NCI-H748 (cell line): ENCODE results near the gene PXDC1.
"Not testable (repeated sequence)": the region's sequence is repeated elsewhere in the genome, so short reads cannot be mapped to it uniquely, and the experiment has no call there.

ENCODE experiments used
- DNase-seq: peaks from one replicate; lab custom pipeline; 2025; ENCODE audit not compliant: unreplicated experiment; lab: John Stamatoyannopoulos, UW

Gene PXDC1

DNA sequence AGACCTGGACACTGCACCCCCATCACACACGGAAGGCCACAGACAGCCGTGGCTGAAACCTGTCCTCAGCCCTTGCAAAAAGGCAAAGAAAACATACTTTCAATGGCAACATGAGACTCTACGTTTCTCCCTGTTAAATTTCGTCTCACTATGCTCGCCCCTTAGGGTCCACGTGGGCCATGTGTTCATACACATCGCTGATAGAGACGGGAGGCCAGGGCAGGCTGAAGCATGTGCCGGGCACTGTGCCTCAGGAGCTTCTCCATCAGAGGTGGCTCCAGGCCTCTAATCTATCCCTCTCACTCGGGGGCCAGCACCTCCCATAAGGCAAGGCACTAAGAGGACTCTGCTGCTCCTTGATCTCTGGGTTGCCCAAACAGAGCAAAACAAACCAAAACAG lies 17.5 kb downstream of the PXDC1 start:
- DNase-seq: no peak

DNA sequence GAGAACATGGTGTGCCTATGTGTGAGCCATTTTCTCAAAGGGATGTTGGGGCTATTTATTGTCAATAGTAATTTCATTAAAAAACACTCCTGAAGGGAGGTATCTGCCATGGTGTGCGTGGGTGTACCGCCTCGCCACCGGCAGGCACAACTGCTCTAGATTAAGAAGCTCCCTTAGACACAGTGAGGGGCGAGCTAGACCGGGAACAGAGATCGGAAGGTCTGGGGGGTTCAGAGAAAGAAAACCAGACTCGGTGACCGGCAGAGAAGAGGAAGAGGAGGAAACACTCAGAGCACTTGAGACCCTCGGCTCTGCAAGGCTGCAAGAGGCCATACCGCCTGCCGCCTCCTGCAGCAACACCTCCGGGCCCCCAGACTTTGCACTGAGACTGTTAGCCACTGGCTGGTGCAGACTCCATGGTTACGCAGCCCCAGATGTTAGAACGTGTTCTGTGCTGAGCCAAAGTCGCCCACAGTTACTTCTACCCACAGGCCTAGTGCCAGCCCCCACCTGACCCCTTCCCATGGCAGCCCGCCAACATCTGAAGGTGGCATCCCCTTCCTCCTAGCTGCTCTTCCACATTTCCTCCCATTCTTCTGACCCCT lies 18.1 kb downstream of the PXDC1 start:
- DNase-seq: no peak

DNA sequence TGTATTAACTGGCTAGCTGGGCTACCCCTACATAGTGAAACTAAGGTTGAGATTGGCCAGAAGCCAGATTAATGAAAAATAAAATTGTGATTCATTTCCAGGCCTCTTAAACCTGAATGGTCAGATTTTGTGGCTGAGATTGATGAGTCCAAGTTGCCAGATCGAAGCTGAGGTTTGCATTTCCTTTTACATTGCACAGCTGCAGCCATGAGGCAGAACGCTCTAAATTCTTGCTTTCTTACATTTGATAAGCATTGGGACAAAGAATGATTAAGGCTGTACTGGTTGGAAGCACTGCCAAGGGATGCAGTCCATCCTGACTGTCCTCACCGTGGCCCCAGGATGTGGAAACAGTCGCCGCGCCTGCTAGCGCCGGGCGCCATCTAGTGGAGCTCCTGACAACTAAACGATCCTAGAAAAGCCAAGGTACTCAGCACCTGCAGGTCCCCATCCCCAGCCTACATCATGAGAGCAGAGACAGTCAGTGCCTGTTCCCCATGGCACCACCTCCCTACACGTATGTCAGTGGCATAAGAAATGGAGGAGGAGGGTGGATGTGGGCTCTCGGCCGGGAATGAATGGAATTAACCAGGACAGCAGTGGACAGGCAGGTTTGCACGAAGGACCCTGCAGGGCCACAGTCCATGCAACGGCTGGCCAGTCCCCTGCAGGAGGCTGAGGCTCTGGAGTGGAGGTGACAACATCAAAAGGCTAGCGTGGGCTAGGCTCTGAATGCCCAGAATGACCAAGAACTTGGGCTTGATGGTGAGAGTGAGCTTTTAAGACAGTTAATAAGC lies 19.0 kb downstream of the PXDC1 start:
- peak; percentile 90 for DNase-seq

DNA sequence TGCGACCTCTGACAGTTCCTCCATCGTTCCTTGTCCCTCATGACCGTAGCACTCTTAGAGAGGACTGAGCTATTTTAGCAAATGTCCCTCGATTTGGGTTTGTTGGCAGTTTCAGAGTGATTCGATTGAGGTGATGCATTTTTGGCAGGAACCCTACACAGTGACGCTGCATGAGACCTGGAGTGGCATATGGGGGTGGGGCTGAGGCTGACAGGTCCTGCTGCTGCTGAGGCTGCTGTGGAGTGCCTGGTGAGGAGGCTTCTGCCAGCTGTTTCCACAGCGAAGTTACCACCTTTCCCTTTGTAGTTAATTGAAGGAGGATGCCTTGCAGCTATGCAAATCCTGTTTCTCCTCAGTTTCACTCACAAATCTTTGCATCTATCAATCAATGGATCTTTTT lies 19.8 kb downstream of the PXDC1 start:
- DNase-seq: peak; percentile 70

DNA sequence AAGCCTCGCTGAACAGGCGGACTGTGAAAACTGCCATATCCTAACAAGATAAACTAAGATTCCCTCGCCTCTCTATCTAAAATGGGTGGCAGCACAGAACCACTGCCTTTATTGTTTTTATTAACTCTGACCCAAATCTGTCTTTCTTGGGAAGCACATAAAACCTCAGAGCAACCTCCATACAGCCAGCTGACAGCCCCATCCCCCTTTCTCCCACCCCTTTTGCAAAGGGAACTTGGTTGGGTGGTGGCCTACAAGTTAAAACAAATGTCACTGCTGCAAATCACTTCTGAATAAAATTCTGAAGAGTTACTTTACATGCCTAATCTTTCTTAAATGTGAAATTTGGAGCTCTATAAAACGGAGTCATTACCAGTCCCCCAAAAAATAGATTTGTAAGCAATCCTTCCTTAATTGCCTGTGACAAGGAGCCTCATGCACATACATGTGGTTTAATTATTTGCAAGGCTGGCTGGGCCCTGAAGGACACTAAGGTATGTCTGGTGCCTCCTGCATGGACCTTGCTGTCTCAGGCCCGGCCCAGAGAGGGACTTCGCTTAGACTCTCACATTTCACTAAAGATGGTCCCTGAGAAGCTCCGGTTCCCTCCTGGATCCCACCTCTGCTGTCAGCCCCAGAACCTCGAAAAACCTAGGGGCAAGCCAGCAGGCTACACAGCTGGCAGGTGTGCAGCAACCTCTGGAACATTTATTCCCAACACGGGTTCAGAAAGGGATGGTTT lies 21.7 kb downstream of the PXDC1 start:
- no peak for DNase-seq

DNA sequence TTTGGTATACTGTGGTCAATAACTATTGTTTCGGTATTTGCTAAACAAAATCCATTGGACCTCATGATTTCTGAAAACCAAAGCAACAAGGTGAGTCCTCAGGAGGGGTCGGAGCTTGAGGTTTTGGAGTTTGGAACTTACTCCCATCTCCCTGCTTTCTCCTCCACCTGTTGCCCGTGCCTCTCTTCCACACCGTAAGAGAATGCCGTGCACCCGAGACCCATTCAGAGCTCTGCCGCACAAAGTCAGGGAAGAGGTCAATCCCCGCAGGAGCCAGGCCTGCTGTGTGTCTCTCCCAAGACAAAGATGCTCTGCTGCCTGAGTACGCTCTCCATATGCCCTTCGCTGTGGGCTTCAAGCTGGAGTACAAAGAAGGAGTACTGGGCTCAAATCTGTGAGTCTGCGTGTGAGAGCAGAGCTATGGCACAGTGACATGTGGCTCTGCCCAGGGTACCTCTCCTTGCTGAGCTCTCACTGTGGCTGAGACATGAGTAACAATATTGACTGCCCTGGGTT lies 23.9 kb downstream of the PXDC1 start:
- no peak for DNase-seq

DNA sequence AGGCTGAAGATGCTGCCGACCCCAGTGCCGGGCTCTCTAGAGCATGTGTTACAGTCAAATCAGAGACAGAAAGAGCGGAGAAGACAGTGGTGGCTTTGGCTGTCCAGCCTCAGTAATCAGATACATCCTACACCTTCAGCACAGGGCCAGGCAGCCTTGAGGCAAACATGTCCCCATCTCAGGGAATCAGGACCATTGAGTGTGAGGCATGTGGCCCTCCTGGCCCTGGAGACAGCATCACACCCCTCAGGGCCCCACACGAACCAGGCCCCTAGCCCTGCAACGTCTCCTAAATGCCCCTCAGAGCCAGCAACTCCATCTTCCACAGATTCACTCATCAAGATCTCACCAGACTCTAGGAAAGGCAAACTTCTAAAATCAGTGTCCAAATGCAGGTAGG lies 24.5 kb downstream of the PXDC1 start:
- no peak for DNase-seq

DNA sequence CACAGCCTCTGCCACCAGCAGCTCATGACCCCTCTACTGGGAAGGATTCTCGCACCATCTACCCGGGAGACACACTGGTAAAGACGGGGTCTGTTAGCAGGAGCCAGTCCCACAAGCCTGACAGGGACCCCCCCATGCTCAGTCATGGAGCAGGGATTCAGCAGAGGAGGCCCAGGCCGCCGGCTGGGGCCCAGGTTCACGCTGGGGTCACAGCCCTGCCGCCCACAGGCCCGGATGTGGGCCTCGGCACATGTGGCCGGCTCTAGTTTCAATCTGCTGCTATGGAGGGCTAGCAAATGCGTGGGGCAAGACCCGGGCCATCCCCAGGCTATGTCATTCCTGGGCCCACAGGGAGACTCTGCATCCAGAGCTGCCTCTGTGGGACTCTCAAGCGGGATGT lies 25.1 kb downstream of the PXDC1 start:
- DNase-seq: no peak

DNA sequence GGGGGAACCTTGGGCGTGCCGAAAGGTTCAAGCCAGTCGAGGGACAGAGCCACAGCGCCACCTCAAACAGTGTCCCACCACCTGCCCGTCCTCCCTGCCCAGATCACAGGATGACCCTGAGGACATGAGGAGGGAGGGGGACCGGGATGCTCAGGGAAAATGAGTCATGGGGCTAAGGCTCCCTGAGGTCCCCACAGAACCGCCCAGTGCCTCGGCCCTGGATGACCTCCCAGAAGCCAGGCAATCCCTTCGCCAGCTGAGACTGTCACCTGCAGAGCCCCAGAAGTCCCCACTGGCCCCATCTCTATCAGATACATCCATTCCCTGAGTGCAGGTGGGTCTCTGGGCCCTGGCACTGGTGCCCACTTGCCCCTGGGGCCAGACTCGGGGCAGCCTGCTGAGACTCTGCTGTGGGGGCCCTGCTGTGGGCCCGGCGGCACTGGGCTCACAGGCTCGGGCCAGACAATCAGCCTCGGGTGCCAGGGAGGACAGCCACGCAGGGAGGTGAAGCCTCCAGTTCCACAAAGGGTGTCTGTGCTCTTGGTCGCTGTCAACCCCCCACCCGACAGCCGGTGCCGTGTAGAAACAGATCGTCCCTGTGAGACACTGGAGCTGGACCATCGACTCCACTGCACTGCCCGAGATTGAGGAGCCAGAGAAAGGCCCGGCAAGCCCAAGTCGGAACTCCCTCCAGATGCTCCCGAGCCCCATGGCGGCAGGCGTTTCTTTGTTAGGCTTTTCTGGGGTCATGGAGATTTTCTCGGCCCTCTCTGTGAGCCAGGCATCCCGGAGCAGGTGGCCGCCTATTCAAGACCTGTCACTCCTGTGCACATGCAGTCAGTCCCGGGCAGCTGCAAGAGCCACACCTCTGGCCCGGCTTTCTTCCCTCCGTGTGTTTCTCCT lies 26.1 kb downstream of the PXDC1 start:
- no peak for DNase-seq

DNA sequence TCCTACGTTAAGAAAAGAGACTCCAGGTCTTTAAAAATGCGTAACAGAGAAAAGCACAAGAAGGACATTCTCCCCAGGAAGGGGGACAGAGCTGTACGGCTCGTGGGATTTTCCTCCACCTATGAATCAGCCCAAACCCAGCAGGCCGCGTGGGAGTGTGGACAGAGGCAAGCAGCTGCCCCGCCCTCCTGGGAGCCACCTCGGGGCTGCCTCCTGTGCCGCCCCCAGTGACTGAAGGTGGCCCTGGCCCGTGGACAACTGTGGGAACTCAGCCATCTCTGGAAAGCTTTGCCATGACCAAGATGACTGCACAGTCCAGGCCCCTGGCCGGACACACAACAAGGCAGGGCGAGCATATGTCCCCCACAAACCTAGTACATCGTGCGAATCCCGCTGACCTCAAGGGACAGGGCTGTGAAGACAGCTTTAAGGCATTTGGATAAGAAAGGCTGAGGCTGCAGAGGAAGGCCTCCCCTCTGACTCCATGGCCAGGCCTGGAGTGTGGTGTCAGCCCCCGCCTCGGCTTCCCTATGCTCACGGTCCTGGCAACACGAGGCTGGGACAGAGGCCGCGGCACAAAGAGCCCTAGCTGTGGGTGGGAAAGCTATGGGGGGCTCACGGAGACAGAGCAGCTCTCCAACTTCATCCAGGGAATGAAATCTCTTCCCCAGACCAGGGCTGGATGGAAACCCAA lies 26.9 kb downstream of the PXDC1 start:
- no peak for DNase-seq

DNA sequence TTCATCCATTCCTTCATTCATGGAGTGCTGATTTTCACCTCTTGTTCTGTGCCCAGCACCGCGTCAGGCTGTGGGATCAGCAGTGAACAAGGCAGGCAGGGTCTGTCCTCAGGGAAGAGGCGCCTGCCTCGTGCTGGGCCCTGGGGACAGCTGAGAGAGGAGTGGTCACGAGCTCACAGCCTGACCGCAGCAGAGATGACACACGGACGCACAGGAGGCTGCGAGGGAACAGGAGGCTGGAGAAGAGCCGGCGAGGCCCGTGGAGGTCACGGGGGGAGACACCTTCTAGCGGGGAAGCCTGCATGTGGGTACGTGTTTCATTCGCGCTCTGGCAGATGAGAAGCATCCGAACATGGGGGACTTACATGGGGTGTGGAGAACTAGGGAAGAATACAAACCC lies 27.5 kb downstream of the PXDC1 start:
- DNase-seq: no peak

DNA sequence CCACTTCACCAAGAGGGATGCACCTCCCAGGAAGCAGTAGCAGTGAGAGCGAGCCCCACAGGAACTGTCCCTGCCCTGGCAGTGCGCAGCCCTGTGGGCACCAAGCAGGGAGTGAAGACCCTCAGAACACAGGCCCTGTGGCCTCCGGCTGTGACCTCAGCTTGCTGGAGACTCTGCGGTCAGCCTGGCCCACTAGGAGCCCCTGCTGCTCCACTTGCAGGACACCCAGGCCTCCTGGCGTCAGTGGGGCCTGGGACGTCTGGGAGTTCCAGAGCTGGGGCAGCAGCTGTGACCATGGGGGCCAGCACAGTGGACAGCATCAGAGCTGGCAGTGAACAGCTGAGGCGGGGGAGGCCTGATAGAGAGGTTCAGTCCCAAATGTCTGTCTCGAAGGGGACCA lies 28.3 kb downstream of the PXDC1 start:
- DNase-seq: no peak

DNA sequence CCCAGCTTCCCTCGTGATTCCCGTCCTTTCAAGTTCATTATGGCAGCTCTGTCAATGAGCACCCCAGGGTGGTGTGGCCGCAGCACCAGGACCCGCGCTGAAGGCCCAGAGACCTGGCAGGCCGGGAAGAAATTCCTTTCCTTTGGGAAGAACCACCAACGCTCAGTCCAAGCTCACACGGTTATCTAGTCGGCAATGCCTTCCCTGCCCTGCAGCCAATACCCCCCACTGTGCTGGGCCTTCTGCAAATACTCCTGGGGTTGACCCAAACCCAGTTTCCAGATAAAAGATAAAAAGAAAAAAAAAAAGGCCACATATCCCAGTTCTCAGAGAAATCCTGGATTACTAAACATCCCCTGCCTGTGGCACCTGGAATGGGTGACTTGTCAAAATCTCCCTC lies 28.7 kb downstream of the PXDC1 start:
- DNase-seq: no peak

DNA sequence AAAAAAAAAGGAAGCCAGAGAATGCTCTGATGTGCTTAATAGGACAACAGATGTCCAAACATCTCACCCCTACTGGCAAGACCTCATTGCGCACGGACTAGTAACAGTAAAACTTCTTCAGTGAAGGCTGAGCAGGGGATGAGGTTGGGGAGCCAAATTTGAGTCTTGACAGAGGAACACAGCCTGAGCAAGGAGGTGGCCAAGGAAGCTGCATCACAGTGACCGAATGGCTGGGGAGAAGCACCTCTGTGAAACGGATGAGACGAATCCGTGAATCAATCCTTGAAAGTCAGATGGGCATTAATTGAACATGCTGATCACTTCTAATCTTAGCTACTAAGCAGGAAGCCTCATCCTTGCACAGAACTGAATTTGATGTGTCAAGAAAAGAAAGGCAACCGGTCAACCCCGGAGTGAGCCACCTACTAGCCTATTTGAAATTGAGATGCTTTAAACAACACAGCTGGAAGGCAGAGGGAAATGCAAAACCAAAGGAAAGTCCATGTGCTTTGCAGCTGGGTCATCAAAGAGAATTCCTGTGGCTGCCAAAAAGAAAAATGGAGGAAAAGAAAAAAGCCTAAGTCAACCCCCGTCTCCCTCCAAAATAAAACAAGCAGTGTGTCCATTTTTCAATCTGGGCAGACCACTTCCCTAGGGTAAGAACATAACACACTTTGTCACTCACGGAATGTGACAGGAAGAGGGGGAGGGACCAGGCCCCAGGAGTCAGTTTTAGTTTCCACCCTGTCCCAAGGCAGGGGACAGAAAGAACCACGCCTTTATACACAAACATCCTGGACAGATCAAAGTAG lies 29.5 kb downstream of the PXDC1 start:
- DNase-seq: no peak

DNA sequence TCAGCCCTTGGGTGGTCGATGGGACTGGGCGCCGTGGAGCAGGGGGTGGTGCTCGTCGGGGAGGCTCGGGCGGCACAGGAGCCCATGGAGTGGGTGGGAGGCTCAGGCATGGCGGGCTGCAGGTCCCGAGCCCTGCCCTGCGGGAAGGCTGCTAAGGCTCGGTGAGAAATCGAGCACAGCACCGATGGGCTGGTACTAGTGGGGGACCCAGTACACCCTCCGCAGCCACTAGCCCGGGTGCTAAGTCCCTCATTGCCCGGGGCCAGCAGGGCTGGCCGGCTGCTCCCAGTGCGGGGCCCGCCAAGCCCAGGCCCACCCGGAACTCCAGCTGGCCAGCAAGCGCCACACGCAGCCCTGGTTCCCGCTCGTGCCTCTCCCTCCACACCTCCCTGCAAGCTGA lies 30.7 kb downstream of the PXDC1 start:
- not testable (repeated sequence) for DNase-seq

DNA sequence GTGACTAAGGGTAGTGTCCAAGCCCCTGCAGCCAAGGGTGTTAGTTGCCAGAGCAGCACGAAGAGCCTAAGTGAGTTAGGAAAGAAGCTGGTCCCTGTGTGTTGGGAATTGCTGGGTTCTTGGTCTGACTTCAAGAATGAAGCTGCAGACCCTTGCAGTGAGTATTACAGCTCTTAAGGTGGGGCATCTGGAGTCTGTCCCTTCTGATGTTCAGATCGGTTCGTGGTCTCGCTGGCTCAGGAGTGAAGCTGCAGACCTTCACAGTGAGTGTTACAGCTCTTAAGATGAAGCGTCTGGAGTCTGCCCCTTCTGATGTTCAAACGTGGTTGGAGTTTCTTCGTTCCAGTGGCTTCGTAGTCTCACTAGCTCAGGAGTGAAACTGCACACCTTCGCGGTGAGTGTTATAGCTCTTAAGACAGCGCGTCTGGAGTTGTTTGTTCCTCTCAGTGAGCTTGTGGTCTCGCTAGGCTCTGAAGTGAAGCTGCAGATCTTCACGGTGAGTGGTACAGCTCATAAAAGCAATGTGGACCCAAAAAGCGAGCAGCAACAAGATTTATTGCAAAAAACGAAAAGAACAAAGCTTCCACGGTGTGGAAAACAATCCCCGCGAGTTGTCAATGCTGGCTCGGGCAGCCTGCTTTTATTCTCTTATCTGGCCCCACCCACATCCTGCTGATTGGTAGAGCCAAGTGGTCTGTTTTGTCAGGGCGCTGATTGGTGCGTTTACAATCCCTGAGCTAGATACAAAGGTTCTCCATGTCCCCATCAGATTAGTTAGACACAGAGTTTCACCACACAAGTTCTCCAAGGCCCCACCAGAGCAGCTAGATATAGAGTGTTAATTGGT lies 31.8 kb downstream of the PXDC1 start:
- DNase-seq: no peak

DNA sequence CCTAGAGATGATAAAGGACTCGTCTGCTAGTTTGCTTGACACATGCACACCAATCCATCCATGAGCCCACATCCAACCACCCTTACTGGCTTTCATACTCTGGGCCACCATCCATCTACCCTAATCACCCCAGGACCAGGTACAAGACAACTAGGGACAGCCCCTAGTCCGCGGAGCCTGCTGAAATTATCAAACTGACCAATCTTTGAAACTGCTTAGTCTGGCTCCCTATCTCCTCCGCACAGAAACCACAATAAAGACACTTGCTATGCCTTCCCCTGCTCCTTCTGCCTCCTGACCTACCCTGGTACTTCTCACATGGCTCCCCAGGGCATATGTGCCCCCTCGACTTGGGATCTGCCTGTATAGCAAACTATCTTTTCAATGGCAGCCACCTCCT lies 33.1 kb downstream of the PXDC1 start:
- no peak for DNase-seq

DNA sequence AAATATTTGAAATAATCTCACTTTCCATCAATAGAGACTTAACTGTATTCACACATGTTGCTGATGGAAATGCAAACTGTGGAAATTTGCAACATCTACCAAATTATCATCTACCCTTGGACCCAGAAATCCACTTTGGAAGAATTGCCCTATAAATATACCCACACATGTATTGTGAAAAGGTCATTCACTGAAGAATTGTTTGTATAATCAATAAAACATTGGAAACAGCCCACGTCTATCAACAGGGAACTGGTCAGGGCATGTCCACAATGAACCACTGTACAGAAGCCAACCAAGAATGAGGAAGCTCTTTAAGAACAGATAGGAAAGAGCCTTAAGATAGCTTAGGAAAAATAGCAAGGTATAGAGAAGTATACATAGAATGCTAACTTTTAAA lies 36.2 kb downstream of the PXDC1 start:
- no peak for DNase-seq

DNA sequence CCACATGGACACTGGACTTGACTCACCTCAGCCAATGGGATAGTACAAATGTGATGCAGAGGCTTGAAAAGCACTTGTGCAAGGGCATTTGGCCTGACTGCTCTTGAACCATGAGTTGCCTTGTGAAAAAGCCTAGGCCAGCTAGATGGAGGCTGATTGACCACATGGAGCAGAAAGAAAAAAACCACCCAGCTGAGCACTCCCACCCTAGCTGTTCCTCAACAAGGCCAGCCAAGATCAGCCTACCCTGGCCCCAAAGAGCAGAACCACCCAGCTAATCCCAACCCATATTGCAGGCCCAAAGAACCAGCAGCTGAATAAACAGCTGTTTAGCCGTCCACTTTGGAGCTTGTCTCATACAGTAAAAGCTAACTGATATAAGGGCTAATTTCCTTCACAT lies 36.7 kb downstream of the PXDC1 start:
- no peak for DNase-seq
